ENCODE measurements around the gene SOCS6.

DNA sequence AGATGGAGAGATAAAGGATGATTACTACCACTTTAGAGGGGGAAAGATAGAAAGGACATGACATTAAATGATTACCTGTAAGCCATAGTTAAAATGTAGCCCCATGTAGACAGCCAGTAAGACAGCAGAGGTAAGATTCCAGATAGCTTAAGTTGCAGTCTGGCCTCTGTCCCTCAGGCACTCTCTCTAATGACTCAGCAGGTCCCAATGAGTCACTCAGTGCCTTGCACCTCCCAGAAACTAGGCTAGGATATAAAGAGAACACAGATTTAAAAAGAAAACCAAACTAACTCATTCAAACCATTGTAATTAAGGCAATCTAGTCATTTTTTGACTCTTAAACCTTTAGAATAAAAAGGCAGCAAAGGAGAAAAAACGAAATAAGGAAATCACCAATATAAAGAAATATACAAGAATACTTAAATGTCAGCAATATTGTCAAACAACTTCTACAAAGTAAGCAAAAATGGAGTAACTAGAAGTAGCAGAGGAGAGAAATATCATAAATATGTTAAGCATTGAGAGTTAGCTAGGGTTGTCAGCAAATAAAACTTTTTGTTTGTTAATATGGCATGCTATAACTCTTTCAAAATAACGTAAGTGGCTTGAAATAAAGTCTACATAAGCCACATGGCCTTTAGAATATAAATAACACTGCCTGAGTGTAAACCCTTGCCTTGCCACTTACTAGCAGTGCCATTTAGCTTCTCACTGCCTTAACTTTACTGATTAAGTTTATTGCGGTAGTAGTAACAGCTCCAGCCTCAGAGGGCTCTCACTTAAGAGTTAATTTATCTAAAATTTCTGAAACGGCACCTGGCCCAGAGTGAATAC, 48.5 kb downstream of the SOCS6 start:
- TF ChIP-seq, protein P1, sequence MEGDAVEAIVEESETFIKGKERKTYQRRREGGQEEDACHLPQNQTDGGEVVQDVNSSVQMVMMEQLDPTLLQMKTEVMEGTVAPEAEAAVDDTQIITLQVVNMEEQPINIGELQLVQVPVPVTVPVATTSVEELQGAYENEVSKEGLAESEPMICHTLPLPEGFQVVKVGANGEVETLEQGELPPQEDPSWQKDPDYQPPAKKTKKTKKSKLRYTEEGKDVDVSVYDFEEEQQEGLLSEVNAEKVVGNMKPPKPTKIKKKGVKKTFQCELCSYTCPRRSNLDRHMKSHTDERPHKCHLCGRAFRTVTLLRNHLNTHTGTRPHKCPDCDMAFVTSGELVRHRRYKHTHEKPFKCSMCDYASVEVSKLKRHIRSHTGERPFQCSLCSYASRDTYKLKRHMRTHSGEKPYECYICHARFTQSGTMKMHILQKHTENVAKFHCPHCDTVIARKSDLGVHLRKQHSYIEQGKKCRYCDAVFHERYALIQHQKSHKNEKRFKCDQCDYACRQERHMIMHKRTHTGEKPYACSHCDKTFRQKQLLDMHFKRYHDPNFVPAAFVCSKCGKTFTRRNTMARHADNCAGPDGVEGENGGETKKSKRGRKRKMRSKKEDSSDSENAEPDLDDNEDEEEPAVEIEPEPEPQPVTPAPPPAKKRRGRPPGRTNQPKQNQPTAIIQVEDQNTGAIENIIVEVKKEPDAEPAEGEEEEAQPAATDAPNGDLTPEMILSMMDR (IDR thresholded peaks at IDR 0.05) = no peak
- no peak for TF ChIP-seq EZH2 (IDR thresholded peaks at IDR 0.05; ENCODE audit: borderline replicate concordance, insufficient read depth, low read depth, low read length, poor library complexity, severe bottlenecking)

All from B cell (primary cell).